ENCODE measurements around the gene SNX25.

Gene SNX25

GRCh38 chr4:185221912-185222311 lies 12.5 kb downstream of the SNX25 start:
- H3K79me2 ChIP-seq (ENCODE audit: control insufficient read depth, low read length), result peaks cover 96% of the 10 kb centered on the region
- no peaks in the 10 kb centered on the region for H3K9me3 ChIP-seq (ENCODE audit: control insufficient read depth, insufficient read depth, low read length)
- H3K27me3 ChIP-seq (ENCODE audit: control insufficient read depth, low read length), result no peaks in the 10 kb centered on the region
- H3K4me3 ChIP-seq (ENCODE audit: low read length), result no peak overlapping the region
- no peak overlapping the region for H3K27ac ChIP-seq (ENCODE audit: low read depth, low read length)
- TF ChIP-seq EZH2phosphoT487 (IDR thresholded peaks at IDR 0.05; ENCODE audit: borderline replicate concordance, low read length) (no peak), CTCF (IDR thresholded peaks at IDR 0.05; ENCODE audit: low read depth, low read length, poor library complexity, severe bottlenecking) (no peak)
- peaks cover 3% of the 10 kb centered on the region; the same call in 1 of the 2 replicates for H4K20me1 ChIP-seq (ENCODE audit: control insufficient read depth, insufficient read depth, low read depth, low read length)
- H3K4me2 ChIP-seq (ENCODE audit: low read length), result no peak overlapping the region
- no peaks in the 10 kb centered on the region for H3K9me2 ChIP-seq (replicated peaks; ENCODE audit: control insufficient read depth, low read length)
- peaks cover 5% of the 10 kb centered on the region for H3F3A ChIP-seq (ENCODE audit: control insufficient read depth, insufficient read depth)
- H3K4me1 ChIP-seq (ENCODE audit: control insufficient read depth, low read length), result peaks cover 44% of the 10 kb centered on the region
- peaks cover 15% of the 10 kb centered on the region for H3K36me3 ChIP-seq (ENCODE audit: control insufficient read depth, low read length)

GRCh38 chr4:185222598-185222997 lies 13.2 kb downstream of the SNX25 start:
- no peak for TF ChIP-seq CTCF (IDR thresholded peaks at IDR 0.05; ENCODE audit: low read depth, low read length, poor library complexity, severe bottlenecking)
- no peak for TF ChIP-seq EZH2phosphoT487 (IDR thresholded peaks at IDR 0.05; ENCODE audit: borderline replicate concordance, low read length)
- Histone ChIP-seq H3K9me3 (ENCODE audit: control insufficient read depth, insufficient read depth, low read length) (no peaks in the 10 kb centered on the region), H3F3A (ENCODE audit: control insufficient read depth, insufficient read depth) (peaks cover 5% of the 10 kb centered on the region), H3K79me2 (ENCODE audit: control insufficient read depth, low read length) (peaks cover 96% of the 10 kb centered on the region), H3K36me3 (ENCODE audit: control insufficient read depth, low read length) (peaks cover 14% of the 10 kb centered on the region), H4K20me1 (ENCODE audit: control insufficient read depth, insufficient read depth, low read depth, low read length) (peaks cover 3% of the 10 kb centered on the region; the same call in 1 of the 2 replicates), H3K27me3 (ENCODE audit: control insufficient read depth, low read length) (no peaks in the 10 kb centered on the region), H3K27ac (ENCODE audit: low read depth, low read length) (no peak overlapping the region), H3K4me1 (ENCODE audit: control insufficient read depth, low read length) (peaks cover 37% of the 10 kb centered on the region), H3K9me2 (replicated peaks; ENCODE audit: control insufficient read depth, low read length) (no peaks in the 10 kb centered on the region), H3K4me3 (ENCODE audit: low read length) (no peak overlapping the region), H3K4me2 (ENCODE audit: low read length) (no peak overlapping the region)

- TF ChIP-seq CTCF (IDR thresholded peaks at IDR 0.05; ENCODE audit: low read depth, low read length, poor library complexity, severe bottlenecking), result no peak
- no peak for TF ChIP-seq EZH2phosphoT487 (IDR thresholded peaks at IDR 0.05; ENCODE audit: borderline replicate concordance, low read length)
- H3K27ac ChIP-seq (ENCODE audit: low read depth, low read length), result no peak overlapping the region
- no peaks in the 10 kb centered on the region for H3K9me2 ChIP-seq (replicated peaks; ENCODE audit: control insufficient read depth, low read length)
- H4K20me1 ChIP-seq (ENCODE audit: control insufficient read depth, insufficient read depth, low read depth, low read length), result peaks cover 3% of the 10 kb centered on the region; the same call in 1 of the 2 replicates
- H3K27me3 ChIP-seq (ENCODE audit: control insufficient read depth, low read length), result no peaks in the 10 kb centered on the region
- H3K9me3 ChIP-seq (ENCODE audit: control insufficient read depth, insufficient read depth, low read length), result no peaks in the 10 kb centered on the region
- H3K4me1 ChIP-seq (ENCODE audit: control insufficient read depth, low read length), result peaks cover 17% of the 10 kb centered on the region
- H3K4me2 ChIP-seq (ENCODE audit: low read length), result no peak overlapping the region
- H3F3A ChIP-seq (ENCODE audit: control insufficient read depth, insufficient read depth), result peaks cover 3% of the 10 kb centered on the region
- H3K36me3 ChIP-seq (ENCODE audit: control insufficient read depth, low read length), result peaks cover 14% of the 10 kb centered on the region
- H3K79me2 ChIP-seq (ENCODE audit: control insufficient read depth, low read length), result peaks cover 96% of the 10 kb centered on the region
- no peak overlapping the region for H3K4me3 ChIP-seq (ENCODE audit: low read length)
Observed at GRCh38 chr4:185224597-185224996, 15.2 kb downstream of the SNX25 start.
